Placental epithelial cell (primary cell): ENCODE measurements around the gene MTAP. TPM values are rescaled to one million over a fixed set of nuclear protein-coding genes. Genes with fewer than 3 reads are reported as not detected.

Source experiments
- total RNA-seq: library from RNA; depleted of rRNA; stranded (reverse); fragments of >200 nt; gene quantifications from 2 replicates; pipeline ENCODE4 v1.2.3, GENCODE V29; 2012

Gene MTAP
- 25.9 and 39.3 TPM in 2 replicates for total RNA-seq

GRCh38 chr9:21802418-21803000 lies at the start of gene MTAP:
MTAP (plus strand) TSS chr9:21802636; CDS start chr9:21802749, 113 bp downstream.

Other genes with a start within 250 kb of the MTAP start
- gene CDKN2A, start 191.8 kb downstream of the MTAP start, total RNA-seq = 33.4 and 36.4 TPM in 2 replicates
- 5.7 and 11.4 TPM in 2 replicates for gene CDKN2B-AS1, start 192.2 kb downstream of the MTAP start, total RNA-seq
- gene CDKN2B, start 206.7 kb downstream of the MTAP start, total RNA-seq = 29.4 and 98.1 TPM in 2 replicates